OCI-LY1 (cell line): ENCODE data around the gene DGLUCY.

Source experiments
- EZH2 ChIP-seq: fragments of 200-600 bp; sonication (generic), shearing (Covaris generic); IDR thresholded peaks from 2 replicates; pipeline ENCODE4 v1.8.0; 2017; ENCODE audit warnings: borderline replicate concordance, mixed run types, mild to moderate bottlenecking, antibody characterized with exemption, low read length, moderate library complexity, mixed read lengths
- TF ChIP-seq, protein P1 (sequence below): fragments of 200-600 bp; sonication (generic), shearing (Covaris generic); IDR thresholded peaks from 2 replicates; pipeline ENCODE4 v1.5.1; 2017; ENCODE audit warnings: mild to moderate bottlenecking, antibody characterized with exemption, low read length, moderate library complexity, mixed read lengths

- TF ChIP-seq, protein P1, sequence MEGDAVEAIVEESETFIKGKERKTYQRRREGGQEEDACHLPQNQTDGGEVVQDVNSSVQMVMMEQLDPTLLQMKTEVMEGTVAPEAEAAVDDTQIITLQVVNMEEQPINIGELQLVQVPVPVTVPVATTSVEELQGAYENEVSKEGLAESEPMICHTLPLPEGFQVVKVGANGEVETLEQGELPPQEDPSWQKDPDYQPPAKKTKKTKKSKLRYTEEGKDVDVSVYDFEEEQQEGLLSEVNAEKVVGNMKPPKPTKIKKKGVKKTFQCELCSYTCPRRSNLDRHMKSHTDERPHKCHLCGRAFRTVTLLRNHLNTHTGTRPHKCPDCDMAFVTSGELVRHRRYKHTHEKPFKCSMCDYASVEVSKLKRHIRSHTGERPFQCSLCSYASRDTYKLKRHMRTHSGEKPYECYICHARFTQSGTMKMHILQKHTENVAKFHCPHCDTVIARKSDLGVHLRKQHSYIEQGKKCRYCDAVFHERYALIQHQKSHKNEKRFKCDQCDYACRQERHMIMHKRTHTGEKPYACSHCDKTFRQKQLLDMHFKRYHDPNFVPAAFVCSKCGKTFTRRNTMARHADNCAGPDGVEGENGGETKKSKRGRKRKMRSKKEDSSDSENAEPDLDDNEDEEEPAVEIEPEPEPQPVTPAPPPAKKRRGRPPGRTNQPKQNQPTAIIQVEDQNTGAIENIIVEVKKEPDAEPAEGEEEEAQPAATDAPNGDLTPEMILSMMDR = peak; percentile 17; the same call in 1 of the 2 replicates
- no peak for TF ChIP-seq EZH2
Measured at GRCh38 chr14:91140672-91141071, 26.8 kb downstream of the DGLUCY start.
